Mucosa of stomach (tissue), 1 donor: Measurements from ENCODE around the gene PHC3.
"Not testable (repeated sequence)": the region's sequence is repeated elsewhere in the genome, so short reads cannot be mapped to it uniquely, and the experiment has no call there.

Experiments used
- H3K27me3 ChIP-seq: one replicate; pipeline ENCODE4 v1.7.0; 2013; ENCODE audit warnings: mild to moderate bottlenecking, low read length; ENCODE audit not compliant: control insufficient read depth, insufficient read depth
- H3K36me3 ChIP-seq: one replicate; pipeline ENCODE4 v1.7.0; 2013; ENCODE audit warnings: low read length; ENCODE audit not compliant: control insufficient read depth, insufficient read depth
- H3K4me1 ChIP-seq: one replicate; pipeline ENCODE4 v1.7.0; 2013; ENCODE audit warnings: mild to moderate bottlenecking, low read length; ENCODE audit not compliant: control insufficient read depth, insufficient read depth
- H3K4me3 ChIP-seq: one replicate; pipeline ENCODE4 v1.7.0; 2013; ENCODE audit warnings: low read length
- H3K9ac ChIP-seq: one replicate; pipeline ENCODE4 v1.7.0; 2013; ENCODE audit warnings: mild to moderate bottlenecking, low read length, moderate library complexity
- H3K9me3 ChIP-seq: one replicate; pipeline ENCODE4 v1.7.0; 2013; ENCODE audit warnings: mild to moderate bottlenecking, low read length, moderate library complexity; ENCODE audit not compliant: control insufficient read depth
- donor health status: Pancreatic carcinoma.

PHC3 gene

GRCh38 chr3:170149016-170149415 is 32.5 kb downstream of the PHC3 start:
- Histone ChIP-seq H3K36me3 (no peaks in the 10 kb centered on the region), H3K4me1 (no peaks in the 10 kb centered on the region), H3K27me3 (no peaks in the 10 kb centered on the region), H3K9ac (no peak overlapping the region), H3K4me3 (no peak overlapping the region), H3K9me3 (no peaks in the 10 kb centered on the region)

DNA sequence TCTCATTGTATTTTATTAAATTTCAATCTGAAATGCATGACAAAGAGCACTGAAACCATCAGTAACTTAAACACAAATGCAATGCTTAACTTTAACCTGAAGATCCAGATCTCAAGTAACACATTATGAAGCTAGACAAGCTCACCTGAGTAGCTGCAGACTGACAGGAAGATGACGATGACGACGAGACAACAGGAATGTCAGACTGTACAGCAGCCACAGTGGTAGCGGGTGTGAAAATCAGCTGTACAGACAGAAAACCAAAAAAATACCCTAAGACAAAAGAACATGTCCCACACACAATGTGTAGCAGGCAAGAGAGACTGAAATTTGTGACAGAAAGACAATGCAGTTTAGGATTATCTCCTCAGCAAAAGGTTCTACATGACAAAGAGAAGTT is 36.3 kb downstream of the PHC3 start:
- Histone ChIP-seq H3K36me3 (no peaks in the 10 kb centered on the region), H3K27me3 (no peaks in the 10 kb centered on the region), H3K4me3 (no peak overlapping the region), H3K9me3 (no peaks in the 10 kb centered on the region), H3K9ac (no peak overlapping the region), H3K4me1 (no peaks in the 10 kb centered on the region)

- Histone ChIP-seq H3K4me1 (no peaks in the 10 kb centered on the region), H3K27me3 (no peaks in the 10 kb centered on the region), H3K4me3 (no peak overlapping the region), H3K9me3 (no peaks in the 10 kb centered on the region), H3K36me3 (no peaks in the 10 kb centered on the region), H3K9ac (no peak overlapping the region)
Observed at GRCh38 chr3:170144437-170144843, 37.1 kb downstream of the PHC3 start.

DNA sequence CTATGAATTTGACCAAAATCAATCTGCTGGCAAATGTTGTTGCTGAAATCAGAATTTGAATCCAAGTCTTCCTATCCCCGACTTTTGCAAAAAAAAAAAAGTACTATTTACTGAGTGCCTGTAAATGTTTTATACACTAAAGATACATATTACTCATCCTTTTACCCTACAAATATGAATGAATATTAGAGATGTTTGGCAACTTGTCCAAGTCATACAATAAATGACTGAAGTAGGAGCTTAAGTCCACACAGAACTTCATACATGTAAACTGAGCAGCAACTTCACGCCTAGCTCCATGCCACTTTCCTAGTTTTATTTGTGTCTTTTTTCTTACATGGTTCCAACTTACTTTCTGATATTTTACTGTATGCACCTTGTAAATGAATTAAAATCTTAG is 39.2 kb downstream of the PHC3 start:
- Histone ChIP-seq H3K27me3 (no peaks in the 10 kb centered on the region), H3K4me3 (no peak overlapping the region), H3K9ac (no peak overlapping the region), H3K9me3 (no peaks in the 10 kb centered on the region), H3K4me1 (no peaks in the 10 kb centered on the region), H3K36me3 (no peaks in the 10 kb centered on the region)

- Histone ChIP-seq H3K9me3 (no peaks in the 10 kb centered on the region), H3K36me3 (peaks cover 14% of the 10 kb centered on the region), H3K9ac (no peak overlapping the region), H3K27me3 (no peaks in the 10 kb centered on the region), H3K4me3 (no peak overlapping the region), H3K4me1 (no peaks in the 10 kb centered on the region)
Observed at GRCh38 chr3:170137986-170138385, 43.5 kb downstream of the PHC3 start.

GRCh38 chr3:170132335-170132734 is 49.2 kb downstream of the PHC3 start:
- peaks cover 20% of the 10 kb centered on the region for H3K36me3 ChIP-seq
- H3K27me3 ChIP-seq = no peaks in the 10 kb centered on the region
- H3K9me3 ChIP-seq = no peaks in the 10 kb centered on the region
- H3K4me1 ChIP-seq = peaks cover 5% of the 10 kb centered on the region
- no peak overlapping the region for H3K4me3 ChIP-seq
- H3K9ac ChIP-seq = no peak overlapping the region

- H3K27me3 ChIP-seq = no peaks in the 10 kb centered on the region
- H3K9me3 ChIP-seq = no peaks in the 10 kb centered on the region
- no peak overlapping the region for H3K4me3 ChIP-seq
- H3K36me3 ChIP-seq = peaks cover 17% of the 10 kb centered on the region
- no peak overlapping the region for H3K9ac ChIP-seq
- H3K4me1 ChIP-seq = peaks cover 5% of the 10 kb centered on the region
Observed at GRCh38 chr3:170130532-170130931, 51.0 kb downstream of the PHC3 start.

GRCh38 chr3:170128977-170129431 is 52.5 kb downstream of the PHC3 start:
- peaks cover 6% of the 10 kb centered on the region for H3K36me3 ChIP-seq
- H3K4me3 ChIP-seq = no peak overlapping the region
- H3K27me3 ChIP-seq = no peaks in the 10 kb centered on the region
- H3K4me1 ChIP-seq = peaks cover 5% of the 10 kb centered on the region
- no peaks in the 10 kb centered on the region for H3K9me3 ChIP-seq
- H3K9ac ChIP-seq = no peak overlapping the region

GRCh38 chr3:170128259-170128976 is 53.1 kb downstream of the PHC3 start:
- Histone ChIP-seq H3K27me3 (no peaks in the 10 kb centered on the region), H3K9ac (no peak overlapping the region), H3K36me3 (peaks cover 6% of the 10 kb centered on the region), H3K4me3 (no peak overlapping the region), H3K9me3 (no peaks in the 10 kb centered on the region), H3K4me1 (peaks cover 5% of the 10 kb centered on the region)

GRCh38 chr3:170117134-170117533 is 64.4 kb downstream of the PHC3 start:
- Histone ChIP-seq H3K9ac (no peak overlapping the region), H3K9me3 (no peaks in the 10 kb centered on the region), H3K4me1 (no peaks in the 10 kb centered on the region), H3K27me3 (no peaks in the 10 kb centered on the region), H3K36me3 (no peaks in the 10 kb centered on the region), H3K4me3 (no peak overlapping the region)

- H3K4me1 ChIP-seq, H3K9me3 ChIP-seq, H3K36me3 ChIP-seq, H3K9ac ChIP-seq, H3K27me3 ChIP-seq, H3K4me3 ChIP-seq: not testable (repeated sequence)
Observed at GRCh38 chr3:170114165-170114564, 67.4 kb downstream of the PHC3 start.

GRCh38 chr3:170111147-170111771 is 70.3 kb downstream of the PHC3 start:
- no peaks in the 10 kb centered on the region for H3K27me3 ChIP-seq
- H3K9me3 ChIP-seq = no peaks in the 10 kb centered on the region
- H3K9ac ChIP-seq = no peak overlapping the region
- H3K4me3 ChIP-seq = no peak overlapping the region
- no peaks in the 10 kb centered on the region for H3K36me3 ChIP-seq
- H3K4me1 ChIP-seq = peaks cover 14% of the 10 kb centered on the region
